NOMO-1 treated with dmso at 0.1 percent for 144 hours (cell line): Measurements from ENCODE around the gene LAG3.
"Not testable (repeated sequence)": the region's sequence is repeated elsewhere in the genome, so short reads cannot be mapped to it uniquely, and the experiment has no call there.

Source experiments
- DNase-seq: peaks from one replicate; lab custom pipeline; 2025; ENCODE audit not compliant: unreplicated experiment; lab: John Stamatoyannopoulos, UW

The LAG3 gene

GRCh38 chr12:6772331-6772695 lies at the start of gene LAG3:
LAG3 (plus strand) TSS chr12:6772520; CDS start chr12:6772853, 333 bp downstream.
- DNase-seq = no peak

- no peak for DNase-seq
Measured at GRCh38 chr12:6722863-6723262, 49.5 kb upstream of the LAG3 start.

DNA sequence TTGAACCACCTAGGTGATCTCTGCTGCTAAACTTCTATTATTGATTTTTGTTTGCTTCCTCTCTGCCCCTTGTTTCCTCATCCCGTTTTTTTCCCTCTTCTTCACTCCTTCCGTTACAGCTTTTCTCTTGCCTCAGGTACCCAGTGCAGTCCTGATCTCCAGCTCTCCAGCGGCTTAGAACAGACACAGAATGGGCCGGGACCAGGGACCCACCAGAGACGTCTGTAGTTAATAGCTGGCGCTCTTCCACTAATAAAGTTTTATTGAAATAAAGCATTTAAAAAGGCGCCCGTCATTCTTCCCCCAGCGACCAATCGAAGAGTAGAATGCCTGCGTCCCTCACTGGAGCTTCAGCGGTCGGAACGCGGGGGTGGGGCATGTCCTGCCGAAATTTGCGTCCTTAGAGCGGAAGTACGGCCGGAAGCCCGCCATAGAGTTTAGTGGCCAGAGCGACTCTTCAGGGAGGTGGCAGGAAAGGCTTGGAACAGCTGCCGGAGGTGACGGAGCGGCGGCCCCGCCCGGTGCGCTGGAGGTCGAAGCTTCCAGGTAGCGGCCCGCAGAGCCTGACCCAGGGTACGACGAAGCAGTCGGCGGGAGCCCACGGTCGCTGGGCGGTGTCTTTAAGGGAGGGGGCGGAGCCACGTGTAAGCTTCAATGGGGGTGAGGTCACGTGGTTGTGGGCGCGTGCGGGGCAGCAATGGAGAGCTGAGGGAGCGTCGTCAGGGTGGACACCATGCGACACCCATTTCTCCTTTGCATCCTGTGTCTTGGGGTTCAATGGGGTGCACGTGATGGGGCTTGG lies 48.5 kb upstream of the LAG3 start, which contains the start of gene COPS7A:
COPS7A (plus strand) TSS at position 440 of the 802 bp plus-strand sequence. CDS start 611 bp downstream, outside the sequence.
- DNase-seq = peak; percentile 100

DNA sequence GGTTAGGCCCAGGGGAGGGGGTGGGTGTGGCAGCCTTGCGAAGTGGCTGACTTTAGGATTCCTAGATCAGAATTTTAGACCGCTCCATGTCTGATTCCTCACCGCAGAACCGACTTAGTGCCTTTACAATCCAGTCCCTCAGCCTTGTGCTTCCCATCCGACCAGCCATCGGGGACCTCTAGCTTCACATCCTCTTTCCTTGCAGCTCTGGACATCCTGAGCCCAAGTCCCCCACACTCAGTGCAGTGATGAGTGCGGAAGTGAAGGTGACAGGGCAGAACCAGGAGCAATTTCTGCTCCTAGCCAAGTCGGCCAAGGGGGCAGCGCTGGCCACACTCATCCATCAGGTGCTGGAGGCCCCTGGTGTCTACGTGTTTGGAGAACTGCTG lies 47.9 kb upstream of the LAG3 start:
- peak; percentile 58 for DNase-seq

DNA sequence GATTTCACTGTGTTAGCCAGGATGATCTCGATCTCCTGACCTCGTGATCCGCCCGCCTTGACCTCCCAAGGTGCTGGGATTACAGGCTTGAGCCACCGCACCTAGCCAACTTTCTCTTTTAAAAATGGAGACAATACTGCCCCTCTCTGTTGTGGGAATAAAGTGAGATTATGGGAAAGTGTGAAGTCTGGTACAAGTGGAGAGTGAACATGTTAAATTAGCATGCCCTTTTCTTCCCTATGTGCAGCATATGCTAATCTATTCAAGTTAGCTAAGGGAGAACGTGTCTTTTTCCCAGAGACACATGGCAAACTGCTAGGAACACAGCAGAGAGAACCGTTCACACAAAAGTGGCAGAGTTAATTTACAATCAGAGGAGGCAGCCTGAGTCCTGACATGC lies 47.0 kb upstream of the LAG3 start:
- DNase-seq = no peak

DNA sequence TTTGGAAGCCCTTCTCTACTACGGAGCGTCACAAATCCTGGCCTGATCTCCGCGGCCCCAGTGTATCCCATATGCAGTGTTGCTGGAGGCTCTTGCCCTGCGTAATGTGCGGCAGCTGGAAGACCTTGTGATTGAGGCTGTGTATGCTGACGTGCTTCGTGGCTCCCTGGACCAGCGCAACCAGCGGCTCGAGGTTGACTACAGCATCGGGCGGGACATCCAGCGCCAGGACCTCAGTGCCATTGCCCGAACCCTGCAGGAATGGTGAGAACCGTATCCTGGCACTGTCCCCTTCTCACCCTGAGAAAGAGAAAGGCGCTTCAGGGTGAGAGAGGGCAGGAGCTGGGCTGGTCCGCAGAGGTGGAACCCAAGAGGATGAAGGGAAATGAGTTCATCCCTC lies 43.1 kb upstream of the LAG3 start:
- no peak for DNase-seq

- DNase-seq = no peak
Measured at GRCh38 chr12:6730169-6730568, 42.2 kb upstream of the LAG3 start.

DNA sequence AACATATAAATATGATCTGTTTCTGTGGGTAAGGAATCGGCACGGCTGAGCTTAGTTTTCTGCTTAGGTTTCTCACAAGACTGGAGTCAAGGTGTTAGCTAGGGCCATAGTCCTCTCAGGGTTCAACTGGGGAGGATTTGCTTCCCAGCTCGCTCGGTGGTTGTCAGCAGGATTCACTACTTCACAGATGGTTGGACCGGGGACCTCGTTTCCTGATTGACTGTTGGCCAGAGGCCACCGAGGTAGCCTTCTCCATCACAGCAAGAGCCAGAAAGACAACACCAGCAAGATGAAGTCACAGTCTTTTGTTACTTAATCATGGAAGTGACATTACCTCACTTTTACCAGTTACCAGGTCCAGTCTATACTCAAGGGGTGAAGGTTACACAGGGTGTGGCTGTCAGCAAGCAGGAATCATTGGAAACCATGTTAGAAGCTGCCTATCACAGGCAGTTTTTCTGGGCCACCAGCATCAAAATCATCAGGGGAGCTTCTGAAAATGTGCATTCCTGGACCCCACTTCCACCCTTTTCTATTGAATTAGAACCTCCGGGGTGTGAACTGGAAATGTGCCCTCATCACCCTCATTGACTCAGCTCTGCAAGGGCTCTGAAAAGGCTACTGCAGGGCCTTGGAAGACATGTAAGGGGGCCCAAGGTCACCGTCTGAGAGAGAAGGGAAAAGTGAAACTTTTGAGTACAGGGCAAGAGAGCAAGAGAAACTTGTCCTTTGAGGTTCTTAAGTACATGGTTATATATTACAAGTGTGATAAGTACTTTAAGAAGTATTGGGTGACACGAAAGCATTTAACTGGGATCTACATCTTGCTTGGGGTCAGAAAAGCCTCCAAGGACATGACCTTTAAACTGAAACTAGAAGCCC lies 37.6 kb upstream of the LAG3 start:
- no peak for DNase-seq

GRCh38 chr12:6735448-6736191 lies 36.7 kb upstream of the LAG3 start:
- peak; percentile 12 for DNase-seq

GRCh38 chr12:6736754-6737153 lies 35.6 kb upstream of the LAG3 start:
- DNase-seq = no peak

- DNase-seq = not testable (repeated sequence)
Measured at GRCh38 chr12:6742080-6742479, 30.2 kb upstream of the LAG3 start.

DNA sequence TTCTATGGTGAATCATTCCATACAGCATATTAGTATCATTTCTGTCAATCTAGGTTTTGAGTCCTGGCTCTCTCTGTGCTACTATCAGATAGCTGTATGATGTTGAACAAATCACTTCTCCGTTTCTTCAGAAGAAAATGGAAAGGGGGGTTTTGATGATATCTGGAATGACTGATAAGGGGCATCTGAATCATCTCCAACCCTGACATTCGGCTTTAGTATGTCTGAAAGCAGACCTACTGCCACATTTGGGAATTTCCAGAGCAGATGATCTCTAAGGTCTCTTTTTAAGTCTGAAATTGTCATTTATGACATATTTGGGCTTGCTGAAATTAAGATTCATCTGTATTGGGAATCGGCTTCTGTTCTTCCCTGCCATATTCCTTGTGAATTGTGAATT lies 29.5 kb upstream of the LAG3 start:
- no peak for DNase-seq

DNA sequence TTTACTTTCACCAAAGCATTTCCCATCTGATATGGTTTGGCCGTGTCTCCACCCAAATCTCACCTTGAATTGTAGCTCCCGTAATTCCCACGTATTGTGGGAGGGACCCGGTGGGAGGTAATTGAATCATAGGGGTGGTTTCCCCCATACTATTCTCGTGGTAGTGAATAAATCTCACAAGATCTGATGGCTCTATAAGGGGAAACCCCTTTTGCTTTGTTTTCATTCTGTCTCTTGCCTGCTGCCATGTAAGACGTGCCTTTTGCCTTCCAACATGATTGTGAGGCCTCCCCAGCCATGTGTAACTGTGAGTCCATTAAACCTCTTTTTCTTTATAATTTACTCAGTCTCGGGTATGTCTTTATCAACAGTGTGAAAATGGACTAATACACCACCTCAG lies 29.0 kb upstream of the LAG3 start:
- DNase-seq = not testable (repeated sequence)

GRCh38 chr12:6745741-6746525 lies 26.4 kb upstream of the LAG3 start:
- peak; percentile 89 for DNase-seq

- no peak for DNase-seq
Measured at GRCh38 chr12:6747216-6747615, 25.1 kb upstream of the LAG3 start.

- no peak for DNase-seq
Measured at GRCh38 chr12:6748761-6749160, 23.6 kb upstream of the LAG3 start.

DNA sequence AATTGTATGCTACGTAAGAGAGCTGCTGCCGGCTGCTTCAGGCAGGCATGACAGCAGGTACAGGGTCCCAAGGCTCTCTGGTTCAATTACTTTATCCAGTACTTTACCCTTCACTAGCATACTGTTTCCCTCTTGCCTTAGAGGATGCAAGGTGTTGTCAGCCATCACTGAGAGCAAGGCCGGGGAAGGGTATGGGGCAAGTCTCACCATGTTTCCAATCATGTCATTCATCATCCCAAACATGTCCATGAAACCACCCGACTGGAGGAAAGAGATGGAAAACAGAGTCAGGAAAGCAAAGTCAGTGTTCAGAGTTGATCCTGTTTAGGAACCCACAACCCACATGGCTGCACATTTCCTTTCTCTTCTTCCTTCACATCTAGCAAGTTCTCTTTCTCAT lies 21.8 kb upstream of the LAG3 start:
- no peak for DNase-seq

GRCh38 chr12:6751767-6752166 lies 20.6 kb upstream of the LAG3 start:
- DNase-seq = no peak

- DNase-seq = no peak
Measured at GRCh38 chr12:6752167-6752920, 20.0 kb upstream of the LAG3 start.
